RWPE1 (cell line): ENCODE measurements around the gene NEUROD4.
A peak's percentile ranks its signal among the peaks of the same experiment; 100 is the strongest.
"Not testable (repeated sequence)": the region's sequence is repeated elsewhere in the genome, so short reads cannot be mapped to it uniquely, and the experiment has no call there.

Experiments
- CTCF ChIA-PET: fragments of 350-600 bp; sonication (Branson Sonifier 250); formaldehyde crosslinking; extraction: SDS; loops from one replicate; lab custom pipeline; 2021; lab: Yijun Ruan, JAX
- POLR2A ChIA-PET: fragments of 400-600 bp; formaldehyde crosslinking; extraction: SDS; loops from one replicate; lab custom pipeline; 2020; ENCODE audit warnings: antibody characterized with exemption; ENCODE audit not compliant: low non-redundant PET; lab: Yijun Ruan, JAX
- DNase-seq: peaks from one replicate; pipeline ENCODE4 v3.0.0; 2012; ENCODE audit warnings: low spot score
- H3K27ac ChIP-seq: fragments of 450-650 bp; 2 replicates; pipeline ENCODE4 v1.5.1; 2017
- CTCF ChIP-seq: fragments of 450-650 bp; conservative IDR thresholded peaks from 2 replicates; pipeline ENCODE4 v1.5.1; 2017; ENCODE audit warnings: low read depth, mild to moderate bottlenecking

Gene NEUROD4

GRCh38 chr12:54977155-54977554, 42.6 kb upstream of the NEUROD4 start:
- peak; percentile 35 for DNase-seq
- H3K27ac ChIP-seq = no peak overlapping the region
- ChIA-PET CTCF (interaction anchor here (0.6 kb wide), 1 partner anchor 632 kb away, joined by 7 read pairs; no protein-coding TSS in a partner anchor), POLR2A (no interaction called here)
- TF ChIP-seq CTCF = no peak

GRCh38 chr12:54977857-54978256, 41.9 kb upstream of the NEUROD4 start:
- TF ChIP-seq CTCF = no peak
- CTCF ChIA-PET = interaction anchor here (0.7 kb wide), 1 partner anchor 28 kb away, joined by 3 read pairs; no protein-coding TSS in a partner anchor
- no peak overlapping the region for H3K27ac ChIP-seq
- POLR2A ChIA-PET = no interaction called here
- no peak for DNase-seq

GRCh38 chr12:54980341-54980740, 39.4 kb upstream of the NEUROD4 start:
- no peak for TF ChIP-seq CTCF
- no peak overlapping the region for H3K27ac ChIP-seq
- ChIA-PET CTCF (interaction anchor here (0.6 kb wide), 1 partner anchor 29 kb away, joined by 3 read pairs; no protein-coding TSS in a partner anchor), POLR2A (no interaction called here)
- DNase-seq = no peak

GRCh38 chr12:54981796-54982195, 38.0 kb upstream of the NEUROD4 start:
- TF ChIP-seq CTCF = no peak
- no peak overlapping the region for H3K27ac ChIP-seq
- ChIA-PET CTCF (interaction anchor here (0.7 kb wide), 1 partner anchor 122 kb away, joined by 3 read pairs; no protein-coding TSS in a partner anchor), POLR2A (no interaction called here)
- no peak for DNase-seq

- no peak for TF ChIP-seq CTCF
- ChIA-PET POLR2A (no interaction called here), CTCF (no interaction called here)
- DNase-seq = no peak
- H3K27ac ChIP-seq = no peak overlapping the region
Observed at GRCh38 chr12:54983536-54984101, 36.2 kb upstream of the NEUROD4 start.

- H3K27ac ChIP-seq = no peak within 1 kb of the TSS
- POLR2A ChIA-PET = no interaction called here
- TF ChIP-seq CTCF = no peak
- CTCF ChIA-PET = interaction anchor here (0.5 to 1.3 kb wide), 2 partner anchors 8 to 261 kb away, joined by 3 to 5 read pairs; no protein-coding TSS in a partner anchor
- no peak for DNase-seq
Observed at GRCh38 chr12:54984658-54985376, 35.0 kb upstream of the NEUROD4 start, which contains the start of gene TESPA1. TESPA1 (minus strand) TSS chr12:54984762; CDS start chr12:54974562, 10,200 bp downstream.

GRCh38 chr12:54986773-54987172, 33.0 kb upstream of the NEUROD4 start:
- CTCF ChIA-PET = not testable (repeated sequence)

More at GRCh38 chr12:54986773-54987172, 33.0 kb upstream of the NEUROD4 start:
- H3K27ac ChIP-seq, POLR2A ChIA-PET, DNase-seq: not testable (repeated sequence)
